HG03025 (cell line): Measurements from ENCODE around the gene CRB1.

Experiments used
- ATAC-seq: cut with Tn5 transposase; IDR thresholded peaks from one replicate; pipeline ENCODE4 v1.9.1; 2021; ENCODE audit warnings: mild to moderate bottlenecking, moderate library complexity; ENCODE audit not compliant: unreplicated experiment, low FRiP score

The CRB1 gene

DNA sequence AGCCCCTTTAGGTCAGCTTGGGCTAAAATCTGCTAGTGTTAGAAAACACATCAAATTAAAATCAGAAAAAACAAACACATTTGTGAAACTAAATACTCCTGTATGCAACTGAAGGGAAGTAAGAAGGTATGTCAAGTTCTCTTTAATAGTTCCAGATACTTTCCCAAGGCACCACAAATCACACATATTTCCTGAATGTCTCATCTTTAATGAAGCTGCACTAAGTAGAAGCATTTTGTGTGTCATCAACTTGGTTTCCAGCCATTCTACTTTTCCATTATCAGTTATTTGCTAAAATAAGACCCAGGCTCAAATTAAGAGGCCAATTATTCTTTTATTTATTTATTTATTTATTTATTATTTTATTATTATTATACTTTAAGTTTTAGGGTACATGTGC lies 34.7 kb downstream of the CRB1 start:
- ATAC-seq = no peak

DNA sequence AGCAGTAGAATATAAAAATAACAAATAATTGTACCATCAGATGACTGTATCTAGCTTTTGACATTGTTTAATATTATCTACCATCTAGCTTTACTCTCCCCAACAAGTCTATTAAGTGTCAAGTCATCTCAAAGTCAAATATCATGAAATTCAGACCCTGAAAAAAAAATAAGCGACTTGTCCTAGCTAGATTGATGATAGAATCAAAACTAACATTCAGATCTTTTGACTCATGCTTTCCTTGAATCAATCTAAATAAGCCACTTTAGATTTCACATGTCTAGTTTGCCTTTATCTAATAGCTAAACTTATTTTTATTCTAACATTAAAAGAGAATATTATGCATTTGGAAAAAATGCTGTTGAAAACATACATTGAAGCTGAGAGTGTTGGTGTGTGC lies 35.4 kb downstream of the CRB1 start:
- no peak for ATAC-seq

DNA sequence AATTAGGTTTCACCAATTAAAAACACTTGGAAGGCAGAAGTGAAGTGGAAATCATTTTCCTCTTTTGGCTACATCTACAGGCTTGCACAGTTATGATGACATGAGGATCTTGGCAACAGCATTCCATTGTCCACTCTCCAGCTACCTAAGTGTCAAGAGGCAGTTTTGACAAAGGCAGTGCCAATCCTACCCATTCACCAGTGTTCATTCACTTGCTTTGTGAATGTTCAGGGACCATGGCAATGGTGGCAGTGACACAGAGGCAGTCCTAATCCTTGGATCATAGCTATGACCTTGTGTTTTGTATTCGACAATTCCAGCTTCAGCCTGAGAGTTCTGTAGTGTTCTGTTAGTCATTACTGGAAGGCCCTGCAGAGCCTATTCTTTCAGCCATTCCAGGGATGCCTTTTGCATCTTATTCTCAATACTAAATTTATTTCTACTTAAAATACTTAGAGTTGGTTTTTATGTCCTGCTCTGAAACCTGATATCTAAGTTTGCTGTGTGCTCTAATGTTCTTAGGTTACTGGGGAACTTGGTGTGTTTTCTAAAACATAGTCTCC lies 36.7 kb downstream of the CRB1 start:
- no peak for ATAC-seq

DNA sequence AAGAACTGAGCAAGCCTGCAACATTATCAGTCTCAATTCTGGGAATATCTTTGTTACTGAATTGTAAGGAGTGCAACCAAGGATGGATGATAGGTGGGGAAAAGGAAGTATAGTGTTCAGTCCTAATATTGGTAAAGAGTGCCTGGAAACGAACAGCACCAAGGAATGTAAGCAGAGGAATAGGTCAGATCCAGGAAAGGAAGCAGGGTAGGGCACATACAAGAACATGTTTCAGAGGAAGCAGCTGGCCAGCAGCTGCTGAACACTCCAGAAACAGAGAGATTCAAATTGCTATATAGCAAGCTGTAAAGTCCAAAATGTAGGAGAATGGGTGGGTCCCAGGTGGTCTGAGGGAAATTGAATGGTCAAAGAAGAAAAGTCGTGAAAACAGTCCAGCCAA lies 37.9 kb downstream of the CRB1 start:
- no peak for ATAC-seq

DNA sequence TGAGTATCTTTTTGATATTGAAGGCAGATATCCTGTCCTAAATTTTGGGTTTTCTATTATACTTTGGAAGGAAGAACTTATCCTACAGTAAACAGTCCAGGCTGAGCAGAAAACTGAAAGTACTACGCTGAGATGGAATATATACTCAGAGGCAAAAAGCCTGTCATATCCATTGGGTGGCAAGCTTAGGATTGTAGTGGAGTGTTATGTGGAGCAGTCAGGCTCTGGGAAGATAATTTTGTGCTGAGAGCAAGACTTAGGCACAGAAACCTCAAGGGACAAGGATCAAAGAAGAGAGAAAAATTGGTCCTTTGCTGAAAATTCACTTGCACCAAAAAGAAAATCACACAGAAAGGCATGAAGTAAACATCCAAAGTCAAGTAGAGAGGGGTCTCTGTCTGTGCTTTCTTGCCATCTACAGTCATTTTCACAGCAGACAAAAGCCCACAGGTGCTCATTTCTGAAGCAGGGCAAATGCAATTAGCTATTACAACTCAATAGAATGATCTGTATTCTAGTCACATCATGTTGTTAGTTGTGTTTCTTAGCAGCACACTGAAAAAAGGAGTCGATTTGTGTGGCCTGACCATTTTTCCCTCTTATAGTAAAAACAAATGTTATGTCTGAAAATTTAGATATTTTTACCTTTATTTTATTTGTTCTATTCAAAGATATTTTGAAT lies 38.5 kb downstream of the CRB1 start:
- no peak for ATAC-seq

DNA sequence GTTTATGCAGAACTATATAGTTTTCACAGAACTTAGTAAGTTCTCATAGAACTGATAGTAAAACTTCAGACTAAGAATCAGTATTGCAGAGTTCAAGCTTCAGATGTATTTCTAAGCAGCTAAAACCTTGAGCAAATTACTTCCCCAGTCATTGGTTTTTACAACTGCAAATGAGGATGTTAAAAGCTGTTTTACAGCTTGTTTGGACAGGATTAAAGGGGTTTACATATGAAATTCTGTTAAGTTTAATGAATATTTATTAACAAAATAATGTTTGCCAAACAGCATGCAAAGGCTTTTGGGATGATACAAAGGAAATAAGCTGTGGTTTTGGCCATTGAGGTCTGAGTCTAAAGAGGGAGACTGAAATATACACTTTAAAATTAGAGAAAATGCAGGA lies 39.1 kb downstream of the CRB1 start:
- ATAC-seq = no peak

DNA sequence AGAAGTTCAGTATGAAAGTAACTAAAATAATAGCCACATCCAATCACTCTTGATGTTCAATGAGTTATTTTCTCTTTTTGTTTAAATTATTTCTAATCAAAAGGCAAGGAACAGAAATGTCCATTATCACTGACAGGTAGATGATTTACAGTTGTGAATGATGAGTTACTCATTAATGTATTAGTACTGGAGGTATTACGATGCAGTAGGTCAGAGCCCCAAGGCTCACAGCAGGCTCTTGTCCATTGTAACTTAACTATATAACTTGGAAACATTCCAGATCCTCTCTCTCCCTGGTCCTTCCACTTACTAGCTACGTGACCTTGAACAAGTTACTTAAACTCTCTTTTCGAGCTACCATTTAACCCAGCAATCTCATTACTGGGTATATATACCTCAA lies 39.5 kb downstream of the CRB1 start:
- ATAC-seq = no peak

DNA sequence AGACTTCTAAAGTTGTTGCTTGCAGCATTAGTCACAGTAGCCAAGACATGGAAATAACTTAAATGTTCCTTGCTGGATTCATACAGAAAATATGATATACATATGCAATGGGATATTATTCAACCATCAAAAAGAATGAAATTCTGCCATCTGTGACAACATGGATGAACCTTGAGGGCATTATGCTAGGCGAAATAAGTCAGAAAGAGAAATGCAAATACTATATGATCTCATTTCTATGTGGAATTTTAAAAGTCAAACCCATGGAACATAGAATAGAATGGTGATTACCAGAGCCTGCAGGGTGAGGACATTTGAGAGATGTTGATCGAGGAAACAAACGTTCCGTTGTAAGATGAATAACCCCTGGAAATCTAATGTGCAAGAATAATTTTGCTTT lies 43.0 kb downstream of the CRB1 start:
- ATAC-seq = no peak

DNA sequence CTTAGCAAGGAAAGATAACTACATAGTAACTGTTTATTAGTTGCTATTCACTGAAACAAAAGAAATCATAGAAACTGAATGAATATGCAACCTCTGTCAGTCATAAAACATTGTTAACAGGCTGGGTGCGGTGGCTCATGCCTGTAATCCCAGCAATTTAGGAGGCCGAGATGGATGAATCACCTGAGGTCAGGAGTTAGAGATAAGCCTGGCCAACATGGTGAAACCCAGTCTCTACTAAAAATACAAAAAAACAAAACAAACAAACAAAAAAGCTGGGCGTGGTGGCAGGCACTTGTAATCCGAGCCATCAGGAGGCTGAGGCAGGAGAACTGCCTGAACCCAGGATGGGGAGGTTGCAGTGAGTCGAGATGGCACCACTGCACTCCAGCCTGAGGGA lies 44.1 kb downstream of the CRB1 start:
- ATAC-seq = no peak

DNA sequence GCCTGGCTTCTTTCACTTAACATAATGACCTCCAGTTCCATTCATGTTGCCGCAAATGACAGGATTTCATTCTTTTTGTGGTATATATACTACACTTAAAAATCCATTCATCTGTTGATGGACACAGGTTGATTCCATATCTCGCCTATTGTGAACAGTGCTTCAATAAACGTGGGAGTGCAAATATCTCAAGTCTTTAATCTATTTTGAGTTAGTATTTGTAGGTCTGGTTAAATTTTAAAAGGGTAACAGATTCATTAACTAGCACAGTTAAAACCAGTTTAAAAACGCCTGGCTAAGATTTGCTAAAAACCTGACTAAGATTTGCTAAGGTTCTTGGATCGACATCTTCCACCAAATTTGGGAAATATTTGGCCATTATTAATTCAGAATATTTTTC lies 45.7 kb downstream of the CRB1 start:
- ATAC-seq = no peak

DNA sequence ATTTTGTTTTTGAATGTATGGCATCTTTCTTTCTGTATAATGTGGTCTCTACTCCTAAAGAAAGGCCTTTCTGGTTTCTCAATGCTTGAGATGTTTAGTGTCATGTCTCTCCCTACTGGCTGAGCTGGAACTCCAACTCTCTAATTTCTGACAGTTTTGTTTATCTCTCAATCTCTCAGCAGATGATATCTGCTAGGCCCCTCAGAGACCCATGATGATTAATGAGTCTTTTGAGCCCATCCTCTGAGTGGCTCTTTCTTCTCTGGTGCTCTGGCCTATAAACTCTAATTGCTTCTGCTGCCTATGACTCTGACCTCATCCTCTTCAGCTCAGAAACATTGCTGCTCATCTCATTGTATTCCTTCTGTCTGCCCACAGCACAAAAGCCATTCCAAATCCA lies 46.6 kb downstream of the CRB1 start:
- no peak for ATAC-seq

DNA sequence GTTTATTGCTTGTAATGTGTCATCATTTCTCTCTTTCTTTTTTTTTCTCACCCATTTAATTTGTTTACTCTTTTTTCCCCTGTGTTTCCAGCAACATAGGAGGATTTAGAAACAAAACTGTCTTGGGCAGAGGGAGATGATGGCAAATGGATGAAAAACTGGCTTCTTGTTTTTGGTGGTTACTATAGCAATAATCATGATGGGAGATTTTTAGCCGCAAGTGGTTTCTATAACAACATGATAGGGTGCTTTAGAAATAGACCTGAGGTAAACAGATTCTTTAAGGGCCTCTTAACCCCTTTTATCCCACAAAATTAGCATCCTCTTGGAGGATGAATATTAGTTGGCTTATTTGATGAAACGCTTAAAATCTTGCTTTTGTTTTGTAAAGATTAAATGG lies 51.6 kb downstream of the CRB1 start:
- ATAC-seq = no peak

DNA sequence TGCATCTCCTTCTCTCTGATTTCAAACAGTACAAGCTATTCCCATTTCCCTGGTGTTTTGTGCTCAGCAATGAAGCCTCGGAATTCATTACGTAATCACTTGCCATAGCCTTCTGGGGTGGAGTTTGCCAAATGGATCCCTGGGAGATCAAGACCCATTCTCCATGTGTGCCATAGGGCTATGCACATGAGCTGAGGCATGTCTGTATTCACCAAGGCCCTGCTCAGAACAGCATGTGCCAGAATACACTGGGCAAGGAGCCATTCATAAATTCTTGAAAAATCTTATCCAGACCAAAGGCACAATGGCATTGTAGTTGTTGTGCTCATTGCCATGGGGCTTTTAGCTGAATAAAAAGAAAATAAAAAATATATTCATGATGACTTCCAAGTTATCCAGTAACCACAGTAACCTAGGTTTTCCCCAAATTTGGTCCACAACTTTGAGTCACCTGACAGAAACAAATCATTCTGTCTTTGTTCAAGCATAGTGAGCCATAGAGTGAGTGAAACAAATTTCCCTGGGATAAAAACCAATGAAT lies 53.0 kb downstream of the CRB1 start:
- no peak for ATAC-seq

DNA sequence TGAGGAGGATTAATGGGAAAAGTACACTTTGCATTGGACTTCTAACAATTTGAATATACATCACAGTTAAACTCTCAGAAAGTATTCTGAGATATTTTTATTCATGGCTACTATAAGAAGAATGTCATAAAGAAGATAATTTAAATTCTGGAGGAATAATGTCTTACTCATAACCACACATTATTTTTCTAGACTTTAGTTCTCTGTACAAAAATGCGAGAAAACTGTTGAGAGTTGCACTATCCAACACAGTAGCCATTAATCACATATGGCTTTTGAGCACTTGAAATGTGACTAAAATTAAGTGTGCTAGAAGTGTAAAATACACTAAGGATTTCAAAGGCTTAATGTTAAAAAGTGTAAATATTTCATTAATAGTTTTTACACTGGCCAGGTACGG lies 53.8 kb downstream of the CRB1 start:
- ATAC-seq = no peak

DNA sequence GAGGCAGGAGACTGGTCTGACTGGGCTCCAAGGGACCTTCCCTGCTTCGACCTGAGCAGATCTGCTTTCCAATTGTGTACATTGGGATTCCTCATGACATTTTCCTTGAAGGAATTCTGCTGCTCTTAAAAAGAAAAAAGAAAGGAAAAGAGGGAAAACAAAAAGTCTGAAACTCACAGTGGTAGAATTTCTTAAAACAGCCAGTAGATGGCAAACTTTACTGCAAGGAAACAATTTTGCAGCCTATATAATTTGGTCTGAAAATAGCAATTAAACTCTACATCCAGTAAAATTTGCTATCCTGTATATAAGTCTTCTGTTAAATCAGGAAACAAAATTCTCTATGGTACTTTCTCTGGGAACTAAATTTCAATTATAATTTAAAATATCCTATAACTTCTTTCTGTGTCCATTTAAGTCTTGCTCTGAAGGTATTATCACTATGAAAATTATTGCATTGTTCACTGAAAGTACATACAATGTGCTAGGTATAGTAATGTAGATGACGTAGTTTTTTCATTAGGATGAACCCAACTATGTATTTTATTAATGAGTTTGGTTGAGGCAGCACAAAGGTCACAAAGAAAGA lies 59.8 kb downstream of the CRB1 start:
- ATAC-seq = no peak

DNA sequence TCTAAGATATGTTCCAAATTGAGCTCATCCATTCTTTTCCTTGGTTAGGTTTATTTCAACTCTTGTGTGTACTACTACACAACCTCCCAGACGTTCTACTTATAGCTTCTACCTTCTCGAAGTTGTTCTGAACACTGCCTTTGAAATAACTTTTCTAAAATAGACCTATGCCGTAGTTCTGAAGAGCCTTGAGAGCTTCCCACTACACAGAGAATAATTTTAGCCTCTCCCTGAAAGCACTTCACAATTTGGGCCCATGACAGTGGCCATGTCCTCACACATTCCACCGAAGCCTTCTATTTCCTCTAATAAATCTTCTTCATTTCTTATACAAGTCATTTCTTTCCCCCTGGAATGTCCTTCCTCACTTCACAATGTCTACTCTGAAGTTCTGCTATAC lies 62.2 kb downstream of the CRB1 start:
- ATAC-seq = no peak

DNA sequence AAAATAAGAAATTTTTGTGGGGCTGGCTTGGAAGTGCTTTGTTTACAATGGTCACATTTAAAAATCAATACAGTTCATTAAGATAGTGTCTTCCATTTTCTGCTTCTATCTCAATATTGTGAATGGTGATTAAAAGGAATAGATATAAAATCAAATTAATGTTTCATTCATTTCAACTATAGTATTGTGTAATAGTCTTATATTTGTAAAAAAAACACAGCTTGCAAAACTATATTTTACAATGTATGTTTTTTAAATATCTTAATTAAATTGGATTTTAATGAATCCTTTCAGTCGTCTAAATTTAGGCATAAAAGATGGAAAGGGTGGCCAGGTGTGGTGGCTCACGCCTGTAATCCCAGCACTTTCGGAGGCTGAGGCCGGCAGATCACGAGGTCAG lies 63.5 kb downstream of the CRB1 start:
- no peak for ATAC-seq

DNA sequence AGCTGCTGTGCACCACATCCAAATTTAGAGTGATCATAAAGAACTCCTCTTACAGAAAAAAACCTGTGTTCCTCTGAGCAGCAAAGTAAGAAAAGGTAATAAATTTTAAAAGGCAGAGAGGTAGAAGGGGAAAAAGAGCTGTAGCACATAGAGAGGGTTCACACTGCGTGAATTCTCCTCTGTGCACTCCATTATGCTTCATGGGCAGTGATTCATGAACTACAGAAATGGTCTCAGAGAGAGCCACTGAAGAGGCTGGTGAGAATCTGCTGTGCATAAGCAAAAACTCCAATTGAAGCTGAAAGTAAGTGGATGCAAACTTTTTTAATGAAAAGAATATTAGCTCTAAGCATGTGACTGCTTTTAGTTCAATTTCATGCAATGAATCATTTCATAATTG lies 65.0 kb downstream of the CRB1 start:
- no peak for ATAC-seq

DNA sequence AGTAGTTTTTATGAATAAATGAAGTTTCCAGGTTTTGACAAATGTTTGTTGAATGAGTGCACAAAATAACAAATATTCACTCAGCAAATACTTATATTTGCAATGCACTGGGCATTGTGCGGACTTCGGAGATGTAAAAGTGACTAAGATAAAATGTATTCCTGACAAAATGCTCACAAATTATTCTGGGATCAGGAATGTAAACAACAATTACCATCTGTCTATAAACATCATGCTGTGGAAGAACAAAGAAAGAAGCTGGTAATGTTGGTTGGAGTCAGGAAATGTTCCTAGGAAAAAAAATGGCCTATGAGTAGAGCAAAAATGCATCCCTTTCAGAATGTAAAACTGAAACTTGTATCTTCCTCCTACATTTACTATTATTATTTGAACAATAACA lies 68.5 kb downstream of the CRB1 start:
- ATAC-seq = no peak

DNA sequence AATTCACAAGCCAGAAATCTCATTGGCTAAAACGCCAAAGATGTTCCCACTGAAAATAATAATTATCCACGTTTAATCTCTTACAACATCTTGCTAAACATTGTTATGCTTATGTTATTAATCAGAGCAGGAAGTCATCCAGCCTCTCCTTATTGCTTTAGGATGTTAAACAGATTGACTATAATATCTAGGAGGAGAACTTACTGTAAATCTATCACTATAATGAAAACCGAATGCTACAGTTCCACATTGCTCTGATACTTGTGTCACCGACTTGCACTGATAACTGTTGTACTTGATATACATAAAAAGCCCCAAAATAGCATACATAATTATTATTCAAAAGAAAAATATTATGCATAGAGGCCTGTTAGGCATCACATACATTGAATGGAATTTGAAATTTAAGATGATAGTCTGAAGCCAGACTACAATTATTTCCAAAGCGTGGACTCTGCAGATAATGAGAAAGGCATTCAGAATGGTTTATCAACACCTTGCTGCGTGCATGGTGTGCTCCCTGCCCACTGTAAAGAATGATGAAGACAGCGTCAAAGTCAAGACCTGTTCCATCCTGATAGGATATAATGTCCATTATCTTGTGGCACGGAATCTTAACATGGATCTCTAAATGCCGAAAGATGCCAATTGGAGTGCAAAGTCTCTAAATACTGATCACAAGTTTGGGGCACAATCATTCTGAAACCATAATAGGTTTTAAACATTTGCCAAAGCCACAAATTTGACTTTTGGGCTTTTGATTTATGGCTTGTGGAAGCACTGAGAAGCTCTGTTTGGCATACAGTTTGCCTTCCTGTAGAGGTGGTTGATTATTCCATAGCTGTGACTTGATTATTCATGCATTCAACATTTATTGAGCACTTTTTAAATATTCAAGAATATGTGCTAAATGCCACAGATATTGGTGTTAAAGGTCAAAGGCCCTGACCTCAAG lies 71.3 kb downstream of the CRB1 start:
- ATAC-seq = no peak

DNA sequence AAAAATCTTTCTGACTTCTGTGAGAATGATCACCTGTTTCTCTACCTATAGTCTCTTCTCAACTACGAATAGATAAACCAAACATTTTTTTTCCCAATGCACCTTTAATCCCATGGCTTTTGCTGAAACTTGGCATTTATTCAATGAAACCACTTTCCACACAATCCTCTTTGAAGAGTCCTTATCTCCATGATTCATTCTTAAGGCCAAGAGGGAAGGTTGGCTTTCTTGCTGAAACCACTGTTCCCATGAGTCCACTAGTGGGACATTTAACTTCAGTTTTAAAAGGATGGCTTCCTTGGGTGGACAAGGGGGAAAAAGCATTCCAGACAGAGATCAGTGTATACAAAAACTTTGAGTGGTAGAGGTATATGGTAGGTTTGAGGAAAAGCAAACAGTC lies 73.6 kb downstream of the CRB1 start:
- ATAC-seq = no peak
